ENCODE data around the gene THRAP3.
"Not testable (repeated sequence)": the region's sequence is repeated elsewhere in the genome, so short reads cannot be mapped to it uniquely, and the experiment has no call there.

THRAP3 gene

DNA sequence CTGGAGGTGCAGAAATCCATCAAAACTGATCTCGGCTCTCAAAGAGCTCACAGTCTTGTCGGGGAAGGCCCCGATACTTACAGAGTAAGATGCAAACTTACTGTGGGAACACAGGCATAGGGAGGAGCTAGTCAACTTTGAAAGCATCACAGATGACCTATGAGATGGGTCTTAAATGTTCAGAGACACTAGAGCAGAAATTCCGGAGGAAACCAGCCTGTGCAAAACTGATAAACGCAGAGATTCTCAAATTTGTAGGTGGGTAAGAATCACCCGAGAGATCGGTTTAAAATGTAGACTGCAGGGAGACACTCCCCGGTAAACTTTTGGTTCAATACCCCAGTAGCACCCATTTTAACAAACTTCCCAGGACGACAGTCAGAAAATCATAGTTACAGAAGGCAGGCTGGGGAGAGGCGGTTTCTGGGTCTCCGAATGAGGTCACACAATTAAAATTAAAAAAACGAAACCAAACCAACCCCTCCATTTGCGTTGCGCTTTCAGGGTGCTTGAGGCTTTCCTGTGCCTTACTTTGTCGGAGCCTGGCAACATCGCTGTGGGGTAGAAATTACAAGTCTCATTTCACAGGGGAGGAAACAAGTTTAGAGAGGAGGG lies 755 bp upstream of the THRAP3 start:
- H3K4me3 ChIP-seq (ENCODE audit: control insufficient read depth, low read depth, low read length), result peak overlapping the region; percentile 58
- TF ChIP-seq, protein P1, sequence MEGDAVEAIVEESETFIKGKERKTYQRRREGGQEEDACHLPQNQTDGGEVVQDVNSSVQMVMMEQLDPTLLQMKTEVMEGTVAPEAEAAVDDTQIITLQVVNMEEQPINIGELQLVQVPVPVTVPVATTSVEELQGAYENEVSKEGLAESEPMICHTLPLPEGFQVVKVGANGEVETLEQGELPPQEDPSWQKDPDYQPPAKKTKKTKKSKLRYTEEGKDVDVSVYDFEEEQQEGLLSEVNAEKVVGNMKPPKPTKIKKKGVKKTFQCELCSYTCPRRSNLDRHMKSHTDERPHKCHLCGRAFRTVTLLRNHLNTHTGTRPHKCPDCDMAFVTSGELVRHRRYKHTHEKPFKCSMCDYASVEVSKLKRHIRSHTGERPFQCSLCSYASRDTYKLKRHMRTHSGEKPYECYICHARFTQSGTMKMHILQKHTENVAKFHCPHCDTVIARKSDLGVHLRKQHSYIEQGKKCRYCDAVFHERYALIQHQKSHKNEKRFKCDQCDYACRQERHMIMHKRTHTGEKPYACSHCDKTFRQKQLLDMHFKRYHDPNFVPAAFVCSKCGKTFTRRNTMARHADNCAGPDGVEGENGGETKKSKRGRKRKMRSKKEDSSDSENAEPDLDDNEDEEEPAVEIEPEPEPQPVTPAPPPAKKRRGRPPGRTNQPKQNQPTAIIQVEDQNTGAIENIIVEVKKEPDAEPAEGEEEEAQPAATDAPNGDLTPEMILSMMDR (IDR thresholded peaks at IDR 0.05; ENCODE audit: control insufficient read depth, insufficient read depth, low read depth, low read length, missing control alignments), result no peak
- peak; percentile 52 for DNase-seq (ENCODE audit: low read depth)

DNA sequence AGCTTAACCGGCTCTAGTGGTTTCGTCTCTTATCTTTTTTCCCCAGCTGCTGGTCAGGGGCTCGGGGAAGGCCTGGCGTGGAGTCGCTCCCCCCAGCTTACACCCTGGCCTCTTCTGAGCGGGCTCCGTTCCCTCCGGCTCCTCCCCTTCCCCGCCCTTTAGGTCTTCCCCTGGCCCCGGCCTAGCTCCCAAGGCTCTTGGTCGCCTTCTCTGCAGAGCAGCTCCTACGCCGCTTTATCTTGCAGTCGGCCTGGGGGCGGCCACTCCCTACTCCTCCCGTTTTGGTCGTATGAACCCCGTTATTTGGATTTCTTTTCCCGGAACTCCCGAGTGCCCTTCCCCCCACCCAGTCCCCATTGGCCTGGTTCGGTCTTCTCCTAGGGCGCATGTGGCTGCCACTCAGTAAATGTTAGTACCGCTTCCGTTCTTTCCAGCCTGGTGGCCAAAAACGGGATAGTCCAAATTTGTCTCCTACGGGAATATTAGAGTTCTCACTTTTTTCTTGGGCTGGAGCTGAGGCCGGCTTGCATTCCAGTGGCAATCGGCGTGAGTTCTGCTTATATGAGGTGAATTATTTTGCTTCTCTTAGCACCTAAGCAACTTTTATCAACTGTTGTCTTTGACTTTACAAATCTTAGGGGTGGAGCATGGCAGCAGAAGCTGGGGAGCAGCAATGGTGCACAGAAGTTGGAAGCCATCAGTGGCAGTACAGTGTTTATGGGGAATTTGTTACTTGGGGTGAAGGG lies 467 bp downstream of the THRAP3 start:
- peak; percentile 40 for DNase-seq (ENCODE audit: low read depth)
- H3K4me3 ChIP-seq (ENCODE audit: control insufficient read depth, low read depth, low read length), result peak overlapping the region; percentile 96
- TF ChIP-seq, protein P1 (IDR thresholded peaks at IDR 0.05; ENCODE audit: control insufficient read depth, insufficient read depth, low read depth, low read length, missing control alignments), result peak; percentile 40

DNA sequence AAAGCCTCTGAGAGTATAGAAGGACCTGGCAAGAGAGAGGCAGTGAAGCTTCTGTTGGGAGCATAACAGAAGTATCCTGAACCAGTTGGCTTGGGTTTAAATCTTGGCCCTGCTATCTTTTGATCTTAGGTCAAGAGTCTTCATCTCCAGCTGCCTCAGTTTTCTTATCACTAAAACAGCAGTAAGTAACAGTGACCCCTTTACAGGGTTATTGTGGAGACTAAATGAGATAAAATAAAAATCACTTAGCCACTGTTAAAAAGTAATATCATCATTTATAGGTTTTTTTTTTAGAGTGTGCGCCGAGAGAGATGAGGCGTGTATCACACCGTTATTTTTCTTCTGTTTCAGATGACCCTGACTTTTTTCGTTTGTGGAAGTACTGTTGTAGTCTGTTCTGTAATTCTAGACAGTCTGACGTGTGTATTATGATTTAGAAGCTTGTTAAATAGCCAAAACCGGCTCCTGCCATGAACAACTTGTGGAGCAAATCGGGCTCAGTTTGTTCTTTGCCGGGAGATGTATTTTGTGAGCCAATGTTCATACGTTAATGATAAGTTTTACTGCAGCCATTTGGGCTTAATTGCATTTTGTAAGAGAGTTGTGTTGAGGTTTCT lies 1.1 kb downstream of the THRAP3 start:
- H3K4me3 ChIP-seq (ENCODE audit: control insufficient read depth, low read depth, low read length), result peak overlapping the region; percentile 96
- TF ChIP-seq, protein P1 (IDR thresholded peaks at IDR 0.05; ENCODE audit: control insufficient read depth, insufficient read depth, low read depth, low read length, missing control alignments), result no peak
- DNase-seq (ENCODE audit: low read depth), result no peak

DNA sequence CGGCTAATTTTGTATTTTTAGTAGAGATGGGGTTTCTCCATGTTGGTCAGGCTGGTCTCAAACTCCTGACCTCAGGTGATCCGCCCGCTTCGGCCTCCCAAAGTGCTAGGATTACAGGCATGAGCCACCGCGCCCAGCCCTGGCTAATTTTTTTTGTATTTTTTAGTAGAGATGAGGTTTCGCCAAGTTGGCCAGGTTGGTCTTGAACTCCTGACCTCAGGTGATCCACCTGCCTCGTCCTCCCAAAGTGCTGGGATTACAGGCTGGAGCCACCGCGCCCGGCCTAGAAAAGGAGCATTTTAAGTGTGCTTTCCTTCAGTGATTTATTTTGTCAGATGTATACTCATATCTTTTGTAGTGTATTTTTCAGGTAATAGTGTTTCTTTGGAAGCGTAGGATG lies 6.0 kb downstream of the THRAP3 start:
- DNase-seq (ENCODE audit: low read depth), result not testable (repeated sequence)

DNA sequence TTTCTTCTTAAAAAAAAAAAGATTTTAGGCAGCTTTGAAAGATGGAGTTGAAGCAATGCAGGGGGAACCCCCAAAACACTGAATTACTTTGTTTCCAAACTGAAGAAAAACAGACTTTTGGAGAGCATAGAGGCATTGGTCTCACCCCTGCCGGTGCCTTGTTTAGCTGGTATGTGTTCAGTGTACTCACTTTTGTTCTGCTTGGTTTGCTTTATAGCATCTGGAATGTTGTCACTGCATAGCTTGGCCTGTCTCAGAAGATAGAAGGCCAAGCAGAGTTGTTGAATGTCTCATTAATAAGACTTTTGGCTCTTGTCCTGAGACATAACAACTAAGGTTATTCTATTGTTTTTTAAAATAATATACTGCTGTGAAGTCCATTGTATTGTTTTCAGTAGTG lies 6.9 kb downstream of the THRAP3 start:
- TF ChIP-seq, protein P1 (IDR thresholded peaks at IDR 0.05; ENCODE audit: control insufficient read depth, insufficient read depth, low read depth, low read length, missing control alignments), result no peak
- DNase-seq (ENCODE audit: low read depth), result no peak
- no peak overlapping the region for H3K4me3 ChIP-seq (ENCODE audit: control insufficient read depth, low read depth, low read length)

More for the DNA sequence above, 6.0 kb downstream of the THRAP3 start:
- not testable (repeated sequence) for H3K4me3 ChIP-seq (ENCODE audit: control insufficient read depth, low read depth, low read length)

DNA sequence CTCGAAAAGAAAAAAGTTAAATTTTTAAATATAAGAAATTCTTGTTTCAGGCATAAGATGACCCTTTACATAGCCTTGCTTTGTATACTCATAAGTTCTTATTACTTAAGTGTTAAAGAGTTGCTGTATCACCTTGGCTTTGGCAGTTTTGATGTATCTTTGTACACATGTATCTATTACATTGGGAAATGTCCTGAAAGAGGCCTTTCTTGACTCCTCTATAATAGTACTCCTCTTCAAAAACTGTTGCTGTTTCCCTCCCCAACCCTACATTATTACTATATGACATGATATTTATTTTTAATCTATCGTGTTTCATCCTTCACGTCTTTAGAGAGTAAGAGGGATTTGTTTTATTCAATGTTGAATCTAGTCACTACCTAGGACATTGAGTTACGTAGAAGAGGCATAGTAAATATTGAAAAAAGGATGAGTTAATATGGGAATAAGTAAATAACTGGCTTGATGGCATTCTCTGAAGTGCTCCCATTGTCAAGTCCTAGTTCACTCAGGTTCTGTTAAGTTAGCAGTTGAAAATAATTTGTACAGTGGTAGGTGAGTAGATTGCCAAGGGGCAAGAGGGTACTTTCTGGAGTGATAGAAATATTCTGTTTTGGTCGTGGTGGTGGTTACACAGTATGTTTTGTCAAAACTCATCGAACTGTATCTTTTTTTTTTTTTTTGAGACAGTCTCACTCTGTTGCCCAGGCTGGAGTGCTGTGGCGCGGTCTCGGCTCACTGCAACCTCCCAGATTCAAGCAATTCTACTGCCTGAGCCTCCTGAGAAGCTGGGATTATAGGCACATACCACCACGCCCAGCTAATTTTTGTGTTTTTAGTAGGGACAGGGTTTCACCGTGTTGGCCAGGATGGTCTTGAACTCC lies 8.2 kb downstream of the THRAP3 start:
- no peak for DNase-seq (ENCODE audit: low read depth)
- TF ChIP-seq, protein P1 (IDR thresholded peaks at IDR 0.05; ENCODE audit: control insufficient read depth, insufficient read depth, low read depth, low read length, missing control alignments), result no peak
- H3K4me3 ChIP-seq (ENCODE audit: control insufficient read depth, low read depth, low read length), result no peak overlapping the region
